Measurements from ENCODE around the gene C16orf96.

- no peak for TF ChIP-seq EZH2 (IDR thresholded peaks at IDR 0.05; ENCODE audit: insufficient read depth, poor library complexity, severe bottlenecking)
- no peak for TF ChIP-seq EZH2phosphoT487 (IDR thresholded peaks at IDR 0.05; ENCODE audit: insufficient read depth, low read depth)
Observed at GRCh38 chr16:4612977-4613635, 57.0 kb downstream of the C16orf96 start.

Data from GM23248 (cell line).